Endothelial cell of umbilical vein (primary cell): ENCODE measurements around the gene GPSM1. TPM values are rescaled to one million over a fixed set of nuclear protein-coding genes. Genes with fewer than 3 reads are reported as not detected.

Experiments used
- BruUV-seq: library from RNA; stranded (reverse); fragments of 400-500 nt; replicated peaks from 2 replicates; lab custom pipeline; 2021; lab: Mats Ljungman, UMichigan
- CTCF ChIA-PET: fragments of 300-600, 350-600 bp; sonication (Branson Sonifier 250); formaldehyde crosslinking; loops from one replicate; lab custom pipeline; 2021; ENCODE audit warnings: antibody characterized with exemption, inconsistent platforms; lab: Charles Lee
- POLR2A ChIA-PET: fragments of 300-600, 350-600 bp; sonication (Branson Sonifier 250); formaldehyde crosslinking; loops from one replicate; lab custom pipeline; 2021; ENCODE audit warnings: antibody characterized with exemption, inconsistent platforms; lab: Charles Lee
- DNase-seq: peaks from one replicate; pipeline ENCODE4 v3.0.0-alpha.2; 2011; ENCODE audit warnings: low read depth, low spot score
- FAIRE-seq: peaks from 2 replicates; lab custom pipeline; 2011; peaks lifted over from hg19 to GRCh38; lab: Jason Lieb, UNC
- H2AFZ ChIP-seq: 2 replicates; pipeline ENCODE4 v1.6.0; 2012; ENCODE audit warnings: low read depth, low read length, control low read depth, inconsistent platforms
- H3K27ac ChIP-seq: 2 replicates; pipeline ENCODE4 v1.5.1; 2011; ENCODE audit warnings: low read depth, mild to moderate bottlenecking, control low read depth, low read length, moderate library complexity; ENCODE audit not compliant: insufficient read depth
- H3K27me3 ChIP-seq, 2 experiments: 2 replicates each; pipeline versions ENCODE4 v1.6.0 to v1.6.1; 2011; ENCODE audit warnings: low read length in 2 of 2, mixed read lengths in 1 of 2; ENCODE audit not compliant: control insufficient read depth in 2 of 2, insufficient read depth in 2 of 2
- H3K36me3 ChIP-seq, 2 experiments: 2 replicates in 1 of 2; 3 replicates in 1 of 2; pipeline ENCODE4 v1.5.1; 2011; ENCODE audit warnings: low read length in 2 of 2, mild to moderate bottlenecking in 1 of 2, moderate library complexity in 1 of 2; ENCODE audit not compliant: control insufficient read depth in 2 of 2, insufficient read depth in 2 of 2; ENCODE audit errors: extremely low read depth in 1 of 2
- H3K4me1 ChIP-seq: 3 replicates; pipeline ENCODE4 v1.5.1; 2011; ENCODE audit warnings: mild to moderate bottlenecking, low read length; ENCODE audit not compliant: control insufficient read depth, insufficient read depth; ENCODE audit errors: extremely low read depth
- H3K4me2 ChIP-seq: 2 replicates; pipeline ENCODE4 v1.6.1; 2011; ENCODE audit warnings: low read length, control low read depth, mixed read lengths; ENCODE audit not compliant: insufficient read depth
- H3K4me3 ChIP-seq, 3 experiments: fragments of 200-600 bp in 1 of 3; sonication (generic), shearing (Covaris generic) in 1 of 3; replicated peaks in 1 of 3; 2 replicates each; pipeline ENCODE4 v1.5.1; 2011 to 2016; ENCODE audit warnings: control low read depth in 3 of 3, low read length in 3 of 3, mild to moderate bottlenecking in 2 of 3, inconsistent platforms in 1 of 3, low read depth in 1 of 3, moderate library complexity in 1 of 3; ENCODE audit not compliant: insufficient read depth in 1 of 3
- H3K79me2 ChIP-seq: 2 replicates; pipeline ENCODE4 v1.6.0; 2012; ENCODE audit warnings: low read length, inconsistent platforms; ENCODE audit not compliant: control insufficient read depth, insufficient read depth
- H3K9ac ChIP-seq: replicated peaks from 2 replicates; pipeline ENCODE3; 2011; ENCODE audit warnings: low read length, control low read depth; ENCODE audit not compliant: insufficient read depth; ENCODE audit errors: extremely low read depth
- H3K9me1 ChIP-seq: replicated peaks from 3 replicates; pipeline ENCODE4 v1.6.0; 2011; ENCODE audit warnings: mild to moderate bottlenecking, low read length; ENCODE audit not compliant: control insufficient read depth, insufficient read depth; ENCODE audit errors: extremely low read depth
- H3K9me3 ChIP-seq: replicated peaks from 2 replicates; pipeline ENCODE4 v1.5.1; 2012; ENCODE audit warnings: low read length, inconsistent platforms; ENCODE audit not compliant: control insufficient read depth, insufficient read depth
- H4K20me1 ChIP-seq: replicated peaks from 2 replicates; pipeline ENCODE3; 2011; ENCODE audit warnings: mild to moderate bottlenecking, low read length; ENCODE audit not compliant: control insufficient read depth, insufficient read depth; ENCODE audit errors: extremely low read depth
- CTCF ChIP-seq, 2 donors: IDR thresholded peaks; 1 replicate in 1 of 2; 2 replicates in 1 of 2; pipeline ENCODE4 v1.5.1; 2011; ENCODE audit warnings: low read length in 2 of 2, mild to moderate bottlenecking in 2 of 2, moderate library complexity in 2 of 2, control low read depth in 1 of 2, inconsistent platforms in 1 of 2, low read depth in 1 of 2; ENCODE audit not compliant: insufficient read depth in 1 of 2; ENCODE audit errors: extremely low read depth in 1 of 2
- EZH2 ChIP-seq: IDR thresholded peaks from 2 replicates; pipeline ENCODE4 v1.6.1; 2012; ENCODE audit warnings: borderline replicate concordance, low read depth, mild to moderate bottlenecking, moderate library complexity, low read length, inconsistent platforms; ENCODE audit not compliant: severe bottlenecking
- FOS ChIP-seq: IDR thresholded peaks from 2 replicates; pipeline ENCODE4 v1.6.1; 2011; ENCODE audit warnings: mild to moderate bottlenecking, low read length, moderate library complexity, borderline replicate concordance; ENCODE audit not compliant: insufficient read depth
- GATA2 ChIP-seq: IDR thresholded peaks from 2 replicates; pipeline ENCODE4 v1.7.0; 2011; ENCODE audit warnings: low read depth, mild to moderate bottlenecking, moderate library complexity, mixed read lengths, low read length; ENCODE audit not compliant: insufficient read length, insufficient read depth
- JUN ChIP-seq: IDR thresholded peaks from 2 replicates; pipeline ENCODE4 v1.6.1; 2011; ENCODE audit warnings: borderline replicate concordance, low read depth; ENCODE audit not compliant: insufficient read length, insufficient read depth
- MAX ChIP-seq: IDR thresholded peaks from 2 replicates; pipeline ENCODE4 v1.6.1; 2011; ENCODE audit not compliant: insufficient read depth, insufficient read length
- MYC ChIP-seq: IDR thresholded peaks from one replicate; pipeline ENCODE4 v1.6.1; 2011; ENCODE audit warnings: mild to moderate bottlenecking, low read depth, low read length
- POLR2A ChIP-seq: IDR thresholded peaks from 2 replicates; pipeline ENCODE4 v1.6.1; 2012; ENCODE audit warnings: low read depth, mild to moderate bottlenecking, control low read depth, low read length
- POLR2AphosphoS5 ChIP-seq: IDR thresholded peaks from 2 replicates; pipeline ENCODE4 v1.6.1; 2012; ENCODE audit warnings: low read depth, mild to moderate bottlenecking, control low read depth, low read length, moderate library complexity; ENCODE audit not compliant: insufficient read depth
- dilution Hi-C: fragments of 300-500 bp; cut with MboI; formaldehyde crosslinking; loops from one replicate; pipeline ENCODE4 v1.15.0; 2019; ENCODE audit warnings: low sequenced_read_pairs; ENCODE audit not compliant: extremely low pct_ligation_motif_present
- intact Hi-C: fragments of 100-400 bp; cut with micrococcal nuclease; formaldehyde crosslinking; loops from one replicate; pipeline ENCODE4 v1.10.0; 2022
- polyA plus RNA-seq, 4 experiments: library from polyadenylated mRNA; depleted of rRNA in 3 of 4; stranded (reverse) in 3 of 4; unstranded in 1 of 4; fragments of >200 nt; gene quantifications; 2 replicates each; pipeline versions ENCODE4 v1.2.1 to v1.2.3, GENCODE V29; 2011 to 2012; ENCODE audit warnings: missing spikeins in 1 of 4
- total RNA-seq: library from RNA; stranded (reverse); gene quantifications from 2 replicates; pipeline ENCODE4 v1.2.3, GENCODE V29; 2021

Gene GPSM1
- total and polyA plus RNA-seq, 2 donors (not counting 3 experiments of a cell fraction or from before 2014, with no cell fraction given): 34.6 to 47.1 TPM

DNA sequence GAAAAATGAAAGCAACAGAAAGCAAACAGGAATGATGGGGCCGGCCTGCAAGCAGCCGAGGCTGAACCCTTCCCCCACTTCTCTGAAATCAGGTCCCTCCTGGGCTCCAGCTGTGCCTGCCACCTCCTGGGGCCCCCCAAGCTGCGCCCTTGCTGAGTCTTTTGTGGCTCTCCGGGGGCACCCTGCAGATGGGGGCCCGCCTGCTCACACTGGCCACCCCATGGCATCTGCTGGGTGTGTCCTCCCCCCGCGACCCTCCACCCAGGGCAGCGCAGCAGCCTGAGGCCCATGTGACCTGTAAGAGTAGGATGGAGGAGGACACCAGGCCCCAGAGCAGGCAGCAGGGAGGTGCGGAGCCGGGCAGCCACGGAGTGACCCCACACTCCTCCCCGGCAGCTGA lies 5.7 kb downstream of the GPSM1 start:
- Histone ChIP-seq H3K27me3 (no peaks in the 10 kb centered on the region), H3K4me3 (no peak overlapping the region), H3K9me1 (no peaks in the 10 kb centered on the region), H3K9ac (no peak overlapping the region), H3K79me2 (peaks cover 38% of the 10 kb centered on the region), H3K4me1 (peaks cover 7% of the 10 kb centered on the region), H3K27ac (no peak overlapping the region), H3K36me3 (peaks cover 0 to 24% of the 10 kb centered on the region in 2 experiments), H3K4me2 (no peak overlapping the region), H3K9me3 (no peaks in the 10 kb centered on the region), H2AFZ (no peak overlapping the region), H4K20me1 (no peaks in the 10 kb centered on the region)
- FAIRE-seq: no peak
- TF ChIP-seq POLR2A (no peak), JUN (no peak), GATA2 (no peak), MAX (no peak), FOS (no peak), CTCF (IDR thresholded peaks at IDR 0.05; ENCODE audit: extremely low read depth in 1 of 2, insufficient read depth in 1 of 2, low read depth in 1 of 2, low read length in 2 of 2) (no peak), POLR2AphosphoS5 (no peak), MYC (no peak), EZH2 (no peak)
- ChIA-PET CTCF (no interaction called here), POLR2A (no interaction called here)
- DNase-seq: no peak
- dilution Hi-C loops: no loop called here
- intact Hi-C loops: no loop called here
- no TSS peak for BruUV-seq
